ENCODE data around the gene ULK4.
"Not testable (repeated sequence)": the region's sequence is repeated elsewhere in the genome, so short reads cannot be mapped to it uniquely, and the experiment has no call there.

ULK4 gene

DNA sequence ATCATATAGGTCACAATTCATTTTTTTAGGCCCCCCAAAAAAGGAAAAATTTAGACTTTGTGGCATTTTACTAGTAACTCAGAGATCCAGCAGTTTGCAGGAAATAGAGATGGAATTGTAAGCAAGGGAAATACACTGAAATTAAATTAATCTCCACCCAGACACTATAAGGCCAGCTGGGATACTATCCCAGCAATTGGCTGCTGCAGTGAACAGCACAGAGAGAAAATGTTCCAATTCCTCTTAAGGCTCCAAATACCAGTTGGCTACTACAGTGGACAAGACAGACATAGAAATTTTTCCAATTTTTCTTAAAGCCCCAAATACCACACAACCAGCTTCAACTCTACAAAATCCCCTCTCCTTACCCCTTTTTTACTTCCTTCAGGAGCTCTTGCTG lies 78.9 kb downstream of the ULK4 start:
- no peak for DNase-seq
- in situ Hi-C loops (cut with HindIII; ENCODE audit: low pct_ligation_motif_present, low pct_unique_long_range_greater_than_20kb, low sequenced_read_pairs), result no loop called here

DNA sequence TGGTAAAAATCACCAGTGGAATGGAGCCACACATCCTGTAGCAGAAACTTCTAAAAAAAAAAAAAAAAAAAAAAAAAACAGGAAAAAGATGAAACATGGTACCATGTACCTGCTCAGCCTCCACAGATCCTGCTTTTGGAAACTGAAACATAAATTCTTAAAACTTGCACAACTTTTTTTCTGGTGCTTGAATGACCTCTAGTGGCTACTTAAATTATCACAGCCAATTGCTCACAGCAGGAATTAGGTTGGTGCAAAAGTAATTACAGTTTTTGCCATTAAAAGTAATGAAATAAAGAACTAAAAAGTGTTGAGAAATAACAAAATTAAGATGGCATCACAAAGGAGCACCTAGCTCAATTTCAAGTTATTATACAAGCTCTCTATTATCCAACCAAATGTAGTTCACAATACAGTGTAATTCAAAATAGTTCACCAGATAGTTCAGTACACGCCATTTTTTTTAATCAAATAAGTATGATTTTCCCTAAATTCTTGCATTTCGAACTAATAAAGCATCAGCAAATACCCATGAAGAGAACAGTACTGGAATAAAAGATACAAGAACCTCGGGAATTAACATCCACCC lies 80.6 kb downstream of the ULK4 start:
- in situ Hi-C loops (cut with HindIII; ENCODE audit: low pct_ligation_motif_present, low pct_unique_long_range_greater_than_20kb, low sequenced_read_pairs), result no loop called here
- peak; percentile 47 for DNase-seq

DNA sequence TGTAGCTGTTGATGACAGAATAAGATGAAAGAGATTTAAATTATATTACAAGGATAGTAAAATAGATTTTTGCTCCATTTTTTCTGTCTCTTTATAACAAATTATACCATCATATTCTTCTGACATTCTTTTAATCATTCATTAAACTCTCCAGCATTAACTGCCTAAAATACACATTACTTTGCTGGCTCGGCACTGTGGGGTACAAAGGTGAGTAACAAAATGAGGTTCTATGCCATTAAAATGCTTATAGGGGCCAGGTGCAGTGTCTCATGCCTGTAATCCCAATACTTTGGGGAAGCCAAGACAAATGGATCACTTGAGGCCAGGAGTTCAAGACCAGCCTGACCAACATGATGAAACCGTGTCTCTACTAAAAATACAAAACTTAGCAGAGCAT lies 81.5 kb downstream of the ULK4 start:
- DNase-seq, result no peak

DNA sequence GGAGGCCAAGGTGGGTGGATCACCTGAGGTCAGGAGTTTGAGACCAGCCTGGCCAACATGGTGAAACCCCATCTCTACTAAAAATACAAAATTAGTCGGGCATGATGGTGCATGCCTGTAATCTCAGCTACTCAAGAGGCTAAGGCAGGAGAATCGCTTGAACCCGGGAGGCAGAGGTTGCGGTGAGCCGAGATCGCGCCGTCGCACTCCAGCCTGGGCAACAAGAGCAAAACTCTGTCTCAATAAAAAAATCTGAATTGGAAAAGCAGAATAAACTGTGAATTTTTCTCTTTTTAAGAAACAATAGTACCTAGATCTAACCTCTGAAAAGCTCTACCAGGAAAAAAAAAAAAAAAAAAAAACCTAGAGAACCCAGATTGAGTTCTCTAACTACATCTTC lies 84.2 kb downstream of the ULK4 start:
- in situ Hi-C loops (cut with HindIII; ENCODE audit: low pct_ligation_motif_present, low pct_unique_long_range_greater_than_20kb, low sequenced_read_pairs); DNase-seq: not testable (repeated sequence)

More for the DNA sequence above, 81.5 kb downstream of the ULK4 start:
- in situ Hi-C loops (cut with HindIII; ENCODE audit: low pct_ligation_motif_present, low pct_unique_long_range_greater_than_20kb, low sequenced_read_pairs), result no loop called here

DNA sequence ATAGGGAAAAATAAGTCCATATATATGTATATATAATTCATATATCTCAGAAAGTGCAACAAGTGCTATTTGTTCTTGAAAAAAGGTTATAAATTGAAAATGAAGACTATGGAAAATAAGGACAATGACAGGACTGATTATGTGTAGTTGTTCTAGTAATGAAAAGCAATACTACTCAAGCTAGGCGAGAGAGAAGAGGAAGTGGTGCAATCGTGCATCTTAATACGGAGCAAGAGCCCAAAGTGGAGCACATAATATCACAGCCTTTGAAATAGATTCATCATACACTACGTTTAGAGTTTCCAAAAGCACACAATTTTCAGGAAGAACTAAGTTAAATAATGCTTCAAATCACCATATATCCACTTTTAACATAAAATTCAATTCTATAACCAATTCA lies 87.9 kb downstream of the ULK4 start:
- in situ Hi-C loops (cut with HindIII; ENCODE audit: low pct_ligation_motif_present, low pct_unique_long_range_greater_than_20kb, low sequenced_read_pairs), result no loop called here
- DNase-seq, result no peak

DNA sequence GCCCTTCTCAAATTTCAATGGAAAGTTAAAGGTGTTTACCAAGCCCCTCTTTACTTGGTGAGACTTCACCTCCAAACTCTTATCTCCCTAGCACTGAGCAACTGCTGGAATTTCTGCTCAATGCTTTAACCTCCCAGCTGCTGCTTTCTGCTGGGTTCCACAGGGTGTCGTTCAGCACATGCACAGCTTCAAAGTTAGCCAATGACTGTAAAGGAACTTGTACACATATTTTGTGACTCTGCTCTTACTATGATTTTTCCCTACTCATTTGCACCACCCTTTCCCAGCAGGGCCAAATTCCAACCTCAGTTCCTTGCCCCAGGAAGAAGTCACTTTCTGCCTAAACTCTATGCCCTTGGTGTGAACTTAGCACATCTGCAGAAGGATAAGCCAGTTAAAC lies 89.7 kb downstream of the ULK4 start:
- no peak for DNase-seq
- in situ Hi-C loops (cut with HindIII; ENCODE audit: low pct_ligation_motif_present, low pct_unique_long_range_greater_than_20kb, low sequenced_read_pairs), result no loop called here

DNA sequence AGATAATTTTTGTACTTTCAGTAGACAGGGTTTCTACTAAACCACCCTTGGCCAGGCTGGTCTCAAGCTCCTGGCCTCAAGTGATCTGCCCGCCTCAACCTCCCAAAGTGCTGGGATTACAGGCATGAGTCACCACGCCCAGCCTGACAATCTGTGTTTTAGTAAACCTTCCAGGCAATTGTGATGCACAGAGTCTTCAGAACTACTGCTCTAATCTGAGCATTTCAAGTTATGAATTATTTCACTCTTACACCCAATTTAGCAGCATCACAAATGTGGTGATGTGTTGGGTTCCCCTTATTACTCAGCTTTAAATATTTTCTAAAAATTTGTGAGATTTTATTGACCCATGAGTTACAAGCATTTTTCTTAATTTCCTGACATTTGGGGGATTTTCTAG lies 94.4 kb downstream of the ULK4 start:
- no peak for DNase-seq
- in situ Hi-C loops (cut with HindIII; ENCODE audit: low pct_ligation_motif_present, low pct_unique_long_range_greater_than_20kb, low sequenced_read_pairs), result no loop called here

DNA sequence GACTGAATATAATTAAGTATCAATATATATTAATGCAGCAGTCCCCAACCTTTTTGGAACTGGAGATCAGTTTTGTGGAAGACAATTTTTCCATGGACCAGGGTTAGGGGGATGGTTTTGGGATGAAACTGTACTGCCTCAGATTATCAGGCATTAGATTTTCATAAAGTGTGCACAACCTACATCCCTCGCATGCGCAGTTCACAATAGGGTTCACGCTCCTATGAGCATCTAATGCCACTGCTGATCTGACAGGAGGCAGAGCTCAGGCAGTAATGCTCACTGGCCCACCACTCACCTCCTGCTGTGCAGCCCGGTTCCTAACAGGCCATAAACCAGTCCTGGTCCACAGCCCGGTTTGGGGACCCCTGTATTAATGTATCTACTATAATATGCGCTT lies 95.6 kb downstream of the ULK4 start:
- in situ Hi-C loops (cut with HindIII; ENCODE audit: low pct_ligation_motif_present, low pct_unique_long_range_greater_than_20kb, low sequenced_read_pairs), result no loop called here

DNA sequence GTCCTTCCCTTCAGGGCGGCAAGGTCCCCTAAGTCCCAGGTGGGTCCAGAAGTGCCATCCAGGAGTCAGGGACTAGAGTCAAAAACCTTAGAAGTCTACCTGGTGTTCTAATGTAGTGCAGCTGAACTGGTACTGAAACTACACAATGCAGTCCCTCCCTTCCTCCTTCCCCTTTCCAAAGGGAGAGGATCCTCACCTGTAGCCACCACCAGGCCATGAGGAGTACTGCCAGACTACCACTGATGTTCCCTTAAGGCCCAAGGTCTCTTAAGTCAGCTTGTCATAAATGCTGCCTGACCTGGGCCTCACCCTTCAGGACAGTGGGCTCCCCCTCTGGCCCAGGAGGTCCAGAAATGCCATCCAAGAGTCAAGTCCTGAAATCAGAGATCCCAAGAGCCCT lies 98.9 kb downstream of the ULK4 start:
- in situ Hi-C loops (cut with HindIII; ENCODE audit: low pct_ligation_motif_present, low pct_unique_long_range_greater_than_20kb, low sequenced_read_pairs), result no loop called here
- no peak for DNase-seq

More for the DNA sequence above, 95.6 kb downstream of the ULK4 start:
- no peak for DNase-seq

DNA sequence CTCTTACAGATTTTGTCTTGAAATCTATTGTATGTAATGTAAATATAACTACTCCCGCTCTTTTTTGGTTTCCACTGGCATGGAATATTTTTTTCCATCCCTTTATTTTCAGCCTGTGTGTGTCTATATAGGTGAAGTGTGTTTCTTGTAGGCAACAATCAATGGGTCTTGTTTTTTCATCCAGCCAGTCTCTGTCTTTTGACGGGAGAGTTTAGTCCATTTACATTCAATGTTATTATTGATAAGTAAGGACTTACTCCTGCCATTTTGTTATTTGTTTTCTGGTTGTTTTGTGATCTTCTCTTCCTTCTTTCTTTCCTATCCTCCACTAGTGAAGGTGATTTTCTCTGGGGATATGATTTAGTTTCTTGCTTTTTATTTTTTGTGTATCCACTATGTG lies 101.4 kb downstream of the ULK4 start:
- DNase-seq; in situ Hi-C loops (cut with HindIII; ENCODE audit: low pct_ligation_motif_present, low pct_unique_long_range_greater_than_20kb, low sequenced_read_pairs): not testable (repeated sequence)

DNA sequence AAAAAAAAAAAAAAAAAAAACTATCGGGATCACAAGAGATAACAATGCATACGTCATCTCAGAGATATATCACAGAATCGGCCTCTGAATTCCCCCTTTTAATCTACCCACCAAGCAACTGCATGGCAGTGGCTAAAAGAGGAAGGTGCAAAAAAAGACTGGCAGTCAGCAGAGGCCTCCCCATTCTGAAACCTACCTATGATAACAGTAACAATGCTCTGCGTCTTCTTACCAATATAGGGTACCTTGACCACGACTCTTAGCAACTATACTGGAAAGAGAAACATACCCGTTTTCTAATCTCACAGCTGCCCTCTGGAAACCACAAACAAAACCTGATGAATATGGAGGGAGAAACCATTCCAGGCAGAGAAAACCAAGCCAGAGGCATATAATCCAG lies 106.9 kb downstream of the ULK4 start:
- no peak for DNase-seq
- in situ Hi-C loops (cut with HindIII; ENCODE audit: low pct_ligation_motif_present, low pct_unique_long_range_greater_than_20kb, low sequenced_read_pairs), result no loop called here

DNA sequence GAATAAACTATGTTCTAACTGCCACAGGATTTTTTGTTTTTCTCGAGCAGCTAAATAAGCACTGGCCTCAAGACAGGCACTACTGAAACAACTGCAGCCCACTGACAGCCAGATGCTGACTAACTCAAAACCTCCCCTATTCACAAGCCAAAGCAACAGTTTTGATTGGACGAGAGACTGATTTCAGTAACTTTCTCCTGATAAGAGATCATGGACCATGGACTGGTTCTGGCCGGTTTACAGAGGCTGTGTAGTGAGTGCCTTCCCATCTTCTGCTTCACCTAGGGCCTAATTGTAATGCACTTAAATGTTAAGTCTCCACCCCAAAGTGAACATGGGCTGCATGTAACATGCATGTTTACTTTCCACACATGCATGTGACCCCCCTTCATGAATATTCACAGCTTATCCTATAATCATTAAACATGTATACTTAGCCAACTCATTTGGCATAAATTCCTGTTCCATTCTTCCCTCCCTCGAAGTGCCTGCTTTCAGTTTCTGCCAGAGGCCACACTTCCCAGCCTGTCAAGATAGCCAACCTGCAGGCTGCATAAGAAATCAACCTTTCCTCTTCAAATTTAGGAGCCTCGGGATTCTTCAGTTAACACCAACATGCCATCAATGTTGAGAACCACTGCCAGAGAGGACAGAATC lies 108.2 kb downstream of the ULK4 start:
- in situ Hi-C loops (cut with HindIII; ENCODE audit: low pct_ligation_motif_present, low pct_unique_long_range_greater_than_20kb, low sequenced_read_pairs), result no loop called here
- DNase-seq, result no peak

DNA sequence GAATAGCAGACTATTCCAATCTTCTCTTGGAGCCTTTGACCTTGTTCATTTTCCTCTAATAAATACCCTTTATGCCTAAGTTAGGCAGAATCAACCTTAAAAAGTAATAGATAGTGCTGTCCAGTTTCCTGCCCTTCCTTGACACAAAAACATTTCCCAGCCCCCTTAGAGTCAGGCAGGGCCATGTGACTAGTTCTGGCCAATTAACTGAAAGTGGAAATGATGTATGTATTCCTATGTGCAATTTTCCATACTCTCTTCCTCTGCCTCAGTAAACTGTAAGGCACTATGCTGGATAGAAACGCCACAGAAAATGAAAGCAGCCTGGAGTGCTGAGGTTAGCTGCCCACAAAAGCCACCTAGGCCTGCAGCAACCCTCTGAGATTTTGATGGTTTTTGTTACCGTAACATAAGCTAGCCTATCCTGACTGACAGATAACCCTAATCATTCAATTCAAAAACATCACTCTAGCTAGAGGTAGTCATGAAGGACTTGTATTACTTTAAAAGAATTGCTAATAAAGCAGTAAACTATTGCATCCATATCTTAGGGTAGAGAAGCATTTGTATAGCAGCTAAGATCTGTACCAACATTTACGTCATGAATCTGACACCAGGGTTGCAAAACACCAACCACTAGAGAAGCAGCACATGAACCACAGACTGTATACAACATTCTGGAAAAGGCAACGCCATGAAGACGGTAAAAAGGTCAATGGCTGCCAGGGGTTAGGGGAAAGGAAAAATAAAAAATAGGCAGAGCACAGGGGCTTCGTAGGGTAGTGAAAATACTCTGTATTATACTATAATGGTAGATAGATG lies 112.9 kb downstream of the ULK4 start:
- no peak for DNase-seq
- in situ Hi-C loops (cut with HindIII; ENCODE audit: low pct_ligation_motif_present, low pct_unique_long_range_greater_than_20kb, low sequenced_read_pairs), result no loop called here

DNA sequence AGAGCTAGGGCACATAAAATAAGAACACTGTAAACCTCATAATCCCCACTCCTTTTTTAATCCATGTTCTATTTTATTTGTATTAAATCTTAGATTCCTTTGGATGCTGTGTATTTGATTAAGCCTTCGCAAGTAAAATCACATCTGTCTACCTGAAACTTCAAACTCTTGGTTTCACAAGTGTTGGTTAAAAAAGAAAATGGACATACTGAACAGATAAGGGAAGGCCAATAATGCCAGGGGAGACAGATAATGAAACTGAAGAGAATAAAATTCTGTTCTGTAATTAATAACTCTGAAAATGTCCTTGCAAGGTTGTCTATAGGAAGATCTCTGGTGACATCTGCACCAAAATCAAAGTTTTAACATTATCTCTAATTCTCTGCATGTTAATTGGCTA lies 114.2 kb downstream of the ULK4 start:
- DNase-seq, result no peak
- in situ Hi-C loops (cut with HindIII; ENCODE audit: low pct_ligation_motif_present, low pct_unique_long_range_greater_than_20kb, low sequenced_read_pairs), result no loop called here

DNA sequence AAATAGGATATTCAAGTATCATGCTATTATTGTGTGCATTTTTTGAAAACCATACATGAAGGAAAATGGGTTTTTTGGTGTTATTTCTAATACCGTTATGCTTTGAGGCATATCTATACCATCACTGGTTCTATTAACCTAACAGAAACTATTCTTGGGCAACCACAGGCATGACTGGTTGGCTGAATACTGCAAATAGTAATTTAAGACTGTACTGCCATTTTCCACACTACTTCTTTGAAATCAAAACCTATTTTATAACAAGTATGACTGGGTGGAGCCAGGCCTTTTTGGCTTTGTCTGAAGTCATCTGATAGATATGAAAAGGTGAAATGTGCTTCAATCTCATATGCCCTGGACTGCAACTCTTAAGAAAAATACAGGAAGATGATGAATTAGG lies 115.1 kb downstream of the ULK4 start:
- in situ Hi-C loops (cut with HindIII; ENCODE audit: low pct_ligation_motif_present, low pct_unique_long_range_greater_than_20kb, low sequenced_read_pairs), result no loop called here
- DNase-seq, result no peak

DNA sequence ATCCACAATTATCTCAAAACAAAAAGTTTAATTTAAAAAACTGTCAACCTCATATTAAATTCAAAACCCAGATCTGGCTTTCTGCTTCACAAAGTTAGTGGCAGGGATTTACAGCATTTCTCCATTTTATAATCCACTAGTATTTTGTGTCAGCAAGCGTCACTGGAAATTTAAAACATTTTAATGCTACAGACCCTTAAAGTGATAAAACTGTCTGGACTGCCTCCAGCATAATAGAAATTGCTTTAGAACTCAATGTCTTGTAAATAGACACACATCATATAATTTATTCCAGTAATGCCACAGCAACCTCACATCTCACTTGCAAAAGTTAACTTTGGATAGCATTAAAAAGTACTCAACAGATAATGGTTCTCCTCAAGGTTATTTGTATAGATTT lies 116.1 kb downstream of the ULK4 start:
- in situ Hi-C loops (cut with HindIII; ENCODE audit: low pct_ligation_motif_present, low pct_unique_long_range_greater_than_20kb, low sequenced_read_pairs), result no loop called here
- no peak for DNase-seq

DNA sequence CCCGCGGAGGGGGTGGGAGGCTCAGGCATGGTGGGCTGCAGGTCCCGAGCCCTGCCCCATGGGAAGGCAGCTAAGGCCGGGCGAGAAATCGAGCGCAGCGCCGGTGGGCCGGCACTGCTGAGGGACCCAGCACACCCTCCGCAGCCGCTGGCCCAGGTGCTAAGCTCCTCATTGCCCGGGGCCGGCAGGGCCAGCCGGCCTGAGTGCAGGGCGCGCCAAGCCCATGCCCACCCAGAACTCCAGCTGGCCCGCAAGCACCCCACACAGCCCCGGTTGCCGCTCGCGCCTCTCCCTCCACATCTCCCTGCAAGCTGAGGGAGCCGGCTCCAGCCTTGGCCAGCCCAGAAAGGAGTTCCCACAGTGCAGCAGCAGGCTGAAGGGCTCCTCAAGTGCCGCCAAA lies 117.6 kb downstream of the ULK4 start:
- DNase-seq; in situ Hi-C loops (cut with HindIII; ENCODE audit: low pct_ligation_motif_present, low pct_unique_long_range_greater_than_20kb, low sequenced_read_pairs): not testable (repeated sequence)

DNA sequence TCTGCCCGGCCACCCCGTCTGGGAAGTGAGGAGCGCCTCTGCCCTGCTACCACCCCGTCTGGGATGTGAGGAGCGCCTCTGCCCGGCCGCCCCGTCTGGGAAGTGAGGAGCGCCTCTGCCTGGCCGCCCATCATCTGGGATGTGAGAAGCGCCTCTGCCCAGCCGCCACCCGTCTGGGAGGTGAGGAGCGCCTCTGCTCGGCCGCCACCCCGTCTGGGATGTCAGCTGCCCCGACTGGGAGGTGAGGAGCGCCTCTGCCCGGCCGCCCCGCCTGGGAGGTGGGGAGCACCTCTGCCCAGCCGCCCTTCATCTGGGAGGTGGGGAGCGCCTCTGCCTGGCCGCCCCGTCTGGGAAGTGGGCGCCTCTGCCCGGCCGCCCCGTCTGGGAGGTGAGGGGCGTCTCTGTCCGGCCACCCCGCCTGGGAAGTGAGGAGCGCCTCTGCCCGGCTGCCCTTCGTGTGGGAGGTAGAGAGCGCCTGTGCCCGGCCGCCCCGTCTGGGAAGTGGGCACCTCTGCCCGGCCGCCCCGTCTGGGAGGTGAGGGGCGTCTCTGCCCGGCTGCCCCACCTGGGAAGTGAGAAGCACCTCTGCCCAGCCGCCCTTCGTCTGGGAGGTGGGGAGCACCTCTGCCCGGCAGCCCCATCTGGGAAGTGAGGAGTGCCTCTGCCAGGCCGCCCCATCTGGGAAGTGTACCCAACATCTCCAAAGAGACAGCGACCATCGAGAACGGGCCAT lies 120.8 kb downstream of the ULK4 start:
- DNase-seq; in situ Hi-C loops (cut with HindIII; ENCODE audit: low pct_ligation_motif_present, low pct_unique_long_range_greater_than_20kb, low sequenced_read_pairs): not testable (repeated sequence)

Data from ACHN (cell line).